Stomach (tissue), 9 donors: ENCODE data around the gene ZNF282. TPM values are rescaled to one million over a fixed set of nuclear protein-coding genes. Genes with fewer than 3 reads are reported as not detected.

Source experiments
- DNase-seq, 2 donors: peaks; one replicate each; pipeline versions ENCODE4 v3.0.0 to v3.0.0-alpha.2; 2013 to 2019
- H3K27ac ChIP-seq, 5 donors: fragments of 200-600 bp in 4 of 5; sonication (generic) in 4 of 5; one replicate each; pipeline ENCODE4 v1.5.1; 2013 to 2019; ENCODE audit warnings: mild to moderate bottlenecking in 1 of 5, moderate library complexity in 1 of 5
- H3K27me3 ChIP-seq, 3 donors: fragments of 200-600 bp; sonication (generic); one replicate each; pipeline ENCODE4 v1.5.1; 2017 to 2019; ENCODE audit warnings: mixed run types in 1 of 3
- H3K36me3 ChIP-seq, 4 donors: fragments of 200-600 bp; sonication (generic); 1 replicate in 3 of 4; 2 replicates in 1 of 4; pipeline ENCODE4 v1.5.1; 2016 to 2019
- H3K4me1 ChIP-seq, 4 donors: fragments of 200-600 bp; sonication (generic); one replicate each; pipeline ENCODE4 v1.5.1; 2016 to 2019
- H3K4me3 ChIP-seq, 4 donors: fragments of 200-600 bp; sonication (generic) in 3 of 4; one replicate each; pipeline ENCODE4 v1.5.1; 2016 to 2019; ENCODE audit warnings: mild to moderate bottlenecking in 1 of 4
- H3K9me3 ChIP-seq, 4 donors: fragments of 200-600 bp; sonication (generic); one replicate each; pipeline ENCODE4 v1.5.1; 2016 to 2019
- CTCF ChIP-seq, 7 experiments: fragments of 450-650 bp in 4 of 7; fragments of 200-600 bp in 3 of 7; sonication (generic) in 3 of 7; IDR thresholded peaks; one replicate each; pipeline ENCODE4 v1.5.1; 2016 to 2019; ENCODE audit warnings: antibody characterized with exemption in 7 of 7, control low read depth in 2 of 7, mild to moderate bottlenecking in 1 of 7
- EP300 ChIP-seq: sonication (generic); formaldehyde crosslinking; IDR thresholded peaks from one replicate; pipeline ENCODE4 v1.6.1; 2017; ENCODE audit warnings: antibody characterized with exemption
- POLR2A ChIP-seq, 4 donors: fragments of 450-650 bp; IDR thresholded peaks; one replicate each; pipeline ENCODE4 v1.6.1; 2016; ENCODE audit warnings: antibody characterized with exemption in 4 of 4, control low read depth in 2 of 4, mild to moderate bottlenecking in 1 of 4, moderate library complexity in 1 of 4
- POLR2AphosphoS5 ChIP-seq, 3 donors: sonication (generic); formaldehyde crosslinking; IDR thresholded peaks; one replicate each; pipeline ENCODE4 v1.6.1; 2016; ENCODE audit warnings: antibody characterized with exemption in 3 of 3
- WGBS, 5 donors: extraction: QIAGEN DNeasy Blood & Tissue Kit in 3 of 5; methylation state at CpG; one replicate each; pipeline versions ENCODE4 v1.1.5 to v1.1.7; 2013 to 2018; 5-methylcytosine and 5-hydroxymethylcytosine counted together
- intact Hi-C: fragments of 100-400 bp; cut with DNase I; formaldehyde crosslinking; loops from one replicate; pipeline ENCODE4 v1.15.1; 2023; ENCODE audit warnings: low total_unique reads
- polyA plus RNA-seq, 3 donors: library from polyadenylated mRNA; stranded (reverse); fragments of 200-250 nt; gene quantifications; one replicate each; pipeline ENCODE4 v1.2.3, GENCODE V29; 2013
- total RNA-seq, 5 donors: library from RNA; depleted of rRNA; stranded (reverse); fragments of >200 nt; gene quantifications; one replicate each; pipeline versions ENCODE4 v1.1.0 to v1.2.3, GENCODE V29; 2014 to 2016
- donor health status: healthy with polysubstance abuse.
- donor health status: Bipolar disorder and iron deficiency.
- donor health status: healthy.

ZNF282 gene
- total and polyA plus RNA-seq, 8 donors: 8.4 to 86.0 (median 13.9) TPM

GRCh38 chr7:149252378-149252777 lies 57.0 kb downstream of the ZNF282 start:
- 94 to 100% (median 98%) methylated on average over 2 of the region's 2 CpGs for WGBS, 5 donors
- peaks cover 48 to 76% (median 67%) of the 10 kb centered on the region in 4 donors for H3K36me3 ChIP-seq
- intact Hi-C loops: no loop called here

GRCh38 chr7:149253665-149254064 lies 58.3 kb downstream of the ZNF282 start:
- intact Hi-C loops: no loop called here
- no peaks in the 10 kb centered on the region for H3K4me1 ChIP-seq
- no peaks in the 10 kb centered on the region for H3K9me3 ChIP-seq
- no peak for DNase-seq
- no peak overlapping the region for H3K27ac ChIP-seq
- H3K4me3 ChIP-seq: no peak overlapping the region
- WGBS, 5 donors: 91 to 92% (median 92%) methylated on average over 7 of the region's 7 CpGs
- peaks cover 48 to 76% (median 65%) of the 10 kb centered on the region in 4 donors for H3K36me3 ChIP-seq
- H3K27me3 ChIP-seq: no peaks in the 10 kb centered on the region
- TF ChIP-seq POLR2AphosphoS5 (IDR thresholded peaks at IDR 0.05) (no peak), POLR2A (IDR thresholded peaks at IDR 0.05) (no peak), EP300 (no peak), CTCF (IDR thresholded peaks at IDR 0.05) (no peak)

More at GRCh38 chr7:149252378-149252777, 57.0 kb downstream of the ZNF282 start:
- H3K27ac ChIP-seq: no peak overlapping the region
- TF ChIP-seq POLR2A (IDR thresholded peaks at IDR 0.05): no peak
- no peak for TF ChIP-seq POLR2AphosphoS5 (IDR thresholded peaks at IDR 0.05)
- no peak for TF ChIP-seq CTCF (IDR thresholded peaks at IDR 0.05)
- no peak for TF ChIP-seq EP300
- no peaks in the 10 kb centered on the region for H3K4me1 ChIP-seq
- H3K27me3 ChIP-seq: no peaks in the 10 kb centered on the region
- no peak overlapping the region for H3K4me3 ChIP-seq
- DNase-seq: no peak
- H3K9me3 ChIP-seq: no peaks in the 10 kb centered on the region

- no peaks in the 10 kb centered on the region for H3K27me3 ChIP-seq
- H3K36me3 ChIP-seq: peaks cover 48 to 76% (median 65%) of the 10 kb centered on the region in 4 donors
- WGBS, 5 donors: 95 to 98% (median 96%) methylated on average over 15 to 16 of the region's 16 CpGs
- H3K4me3 ChIP-seq: no peak overlapping the region
- TF ChIP-seq CTCF (IDR thresholded peaks at IDR 0.05): no peak
- TF ChIP-seq POLR2A (IDR thresholded peaks at IDR 0.05): no peak
- TF ChIP-seq POLR2AphosphoS5 (IDR thresholded peaks at IDR 0.05): no peak
- TF ChIP-seq EP300: no peak
- DNase-seq: no peak
- H3K27ac ChIP-seq: no peak overlapping the region
- H3K4me1 ChIP-seq: no peaks in the 10 kb centered on the region
- intact Hi-C loops: no loop called here
- no peaks in the 10 kb centered on the region for H3K9me3 ChIP-seq
These were observed 59.0 kb downstream of the ZNF282 start for GRCh38 chr7:149254181-149254858.

GRCh38 chr7:149255174-149255573 lies 59.8 kb downstream of the ZNF282 start:
- Histone ChIP-seq H3K9me3 (no peaks in the 10 kb centered on the region), H3K4me1 (no peaks in the 10 kb centered on the region), H3K27ac (no peak overlapping the region), H3K27me3 (no peaks in the 10 kb centered on the region), H3K36me3 (peaks cover 46 to 69% (median 62%) of the 10 kb centered on the region in 4 donors), H3K4me3 (no peak overlapping the region)
- WGBS, 5 donors: 81 to 97% (median 90%) methylated on average over 5 of the region's 5 CpGs
- TF ChIP-seq POLR2A (IDR thresholded peaks at IDR 0.05) (no peak), POLR2AphosphoS5 (IDR thresholded peaks at IDR 0.05) (no peak), CTCF (IDR thresholded peaks at IDR 0.05) (no peak), EP300 (no peak)
- intact Hi-C loops: no loop called here
- no peak for DNase-seq
